ENCODE results near the gene IL18BP. TPM values are rescaled to one million over a fixed set of nuclear protein-coding genes. Genes with fewer than 3 reads are reported as not detected.

IL18BP gene
- total and polyA plus RNA-seq, 10 of the 15 experiments (the other 5 are each of a cell fraction or from before 2014, with no cell fraction given) = 2.6 to 18.1 (median 10.7) TPM

GRCh38 chr11:71986131-71986530 lies 12.6 kb upstream of the IL18BP start (continued):
- TF ChIP-seq PBX3 (IDR thresholded peaks at IDR 0.05; ENCODE audit: insufficient replicate concordance, low read depth, low read length) (no peak), NFXL1 (IDR thresholded peaks at IDR 0.05; ENCODE audit: borderline replicate concordance) (no peak), ZNF687 (IDR thresholded peaks at IDR 0.05) (no peak), SUZ12 (IDR thresholded peaks at IDR 0.05; ENCODE audit: unreplicated experiment) (no peak), SP1 (IDR thresholded peaks at IDR 0.05; ENCODE audit: low read depth, low read length) (no peak), SREBF2 (IDR thresholded peaks at IDR 0.05; ENCODE audit: low read length) (no peak), E4F1 (IDR thresholded peaks at IDR 0.05; ENCODE audit: borderline replicate concordance, partially characterized antibody) (no peak), ZBED1 (IDR thresholded peaks at IDR 0.05; ENCODE audit: borderline replicate concordance) (no peak), MLLT1 (IDR thresholded peaks at IDR 0.05) (no peak), MYB (IDR thresholded peaks at IDR 0.05; ENCODE audit: borderline replicate concordance, low read depth, low read length) (no peak), KAT2A (conservative IDR thresholded peaks at IDR 0.05; ENCODE audit: control insufficient read depth, low read depth, low read length) (no peak)

All from GM12878 (cell line).